ENCODE data around the gene CD14.
"Not testable (repeated sequence)": the region's sequence is repeated elsewhere in the genome, so short reads cannot be mapped to it uniquely, and the experiment has no call there.

CD14 gene

GRCh38 chr5:140593070-140593469, 39.9 kb downstream of the CD14 start:
- DNase-seq: not testable (repeated sequence)

- peak; percentile 74 for DNase-seq
Measured at GRCh38 chr5:140591747-140592372, 41.1 kb downstream of the CD14 start.

- DNase-seq: no peak
Measured at GRCh38 chr5:140590861-140591260, 42.1 kb downstream of the CD14 start.

- peak; percentile 75 for DNase-seq
Measured at GRCh38 chr5:140588311-140589070, 44.5 kb downstream of the CD14 start.

- no peak for DNase-seq
Measured at GRCh38 chr5:140587495-140587894, 45.5 kb downstream of the CD14 start.
